Fibroblast of skin of right quadriceps (primary cell): ENCODE results near the gene KRT74.
A peak's percentile ranks its signal among the peaks of the same experiment; 100 is the strongest.

Experiments
- DNase-seq: peaks from one replicate; pipeline ENCODE4 v3.0.0-alpha.2; 2013

KRT74 gene

DNA sequence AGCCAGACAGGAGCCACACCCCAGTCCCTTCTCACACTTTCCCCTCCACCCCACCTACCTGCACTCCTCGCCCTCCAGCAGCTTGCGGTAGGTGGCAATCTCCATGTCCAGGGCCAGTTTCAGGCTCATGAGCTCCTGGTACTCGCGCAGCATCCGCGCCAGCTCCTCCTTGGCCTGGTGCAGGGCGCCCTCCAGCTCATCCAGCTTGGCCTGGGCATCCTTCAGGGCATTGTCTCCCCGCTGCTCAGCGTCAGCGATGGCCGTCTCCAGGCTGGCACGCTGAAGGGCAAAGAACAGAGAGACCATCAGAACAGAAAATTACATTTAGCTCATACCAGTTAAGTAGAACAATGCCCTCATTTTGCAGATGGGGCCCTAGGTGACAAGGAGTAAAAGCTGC is 5.5 kb downstream of the KRT74 start:
- no peak for DNase-seq

DNA sequence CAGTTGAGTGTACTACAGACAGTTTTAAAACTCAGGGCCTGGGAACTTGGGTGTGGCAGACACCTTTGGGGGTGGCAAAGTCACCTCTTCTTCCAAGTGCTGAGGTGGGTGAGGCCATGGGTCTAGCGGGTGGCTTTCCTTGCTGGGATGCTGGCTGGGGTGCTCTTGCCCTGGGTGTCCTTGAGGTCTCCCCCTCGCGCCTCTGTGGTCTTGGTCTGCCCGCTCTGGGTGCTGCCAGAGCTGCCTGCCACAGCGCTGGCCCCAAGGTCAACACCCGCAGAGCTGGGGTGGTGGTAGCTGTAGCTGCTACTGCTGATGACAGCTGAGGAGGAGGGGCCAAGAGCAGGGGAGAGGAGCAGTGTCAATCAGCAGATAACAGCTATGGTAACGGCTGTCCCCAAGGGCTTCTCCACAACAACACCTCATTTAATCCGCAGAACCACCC is 6.8 kb downstream of the KRT74 start:
- DNase-seq = no peak

DNA sequence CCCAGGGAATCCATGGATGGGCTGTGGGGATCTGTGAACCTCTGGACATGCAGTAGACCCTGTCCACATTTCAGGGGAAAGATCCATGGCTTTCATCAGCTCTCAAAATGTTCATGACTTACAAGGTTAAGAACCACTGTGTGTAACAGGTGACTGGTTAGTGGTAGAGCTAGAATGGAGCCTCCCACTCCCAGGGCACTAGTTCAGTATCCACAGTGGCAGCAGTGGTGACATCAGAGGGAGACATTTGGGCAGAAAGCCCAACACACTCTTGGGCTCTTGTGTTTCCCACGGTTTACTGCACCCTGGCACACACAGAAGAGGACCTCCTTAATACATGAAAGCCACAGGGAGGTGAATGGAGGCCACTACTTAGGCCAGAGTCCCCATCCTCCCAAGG is 9.1 kb downstream of the KRT74 start:
- DNase-seq = no peak

DNA sequence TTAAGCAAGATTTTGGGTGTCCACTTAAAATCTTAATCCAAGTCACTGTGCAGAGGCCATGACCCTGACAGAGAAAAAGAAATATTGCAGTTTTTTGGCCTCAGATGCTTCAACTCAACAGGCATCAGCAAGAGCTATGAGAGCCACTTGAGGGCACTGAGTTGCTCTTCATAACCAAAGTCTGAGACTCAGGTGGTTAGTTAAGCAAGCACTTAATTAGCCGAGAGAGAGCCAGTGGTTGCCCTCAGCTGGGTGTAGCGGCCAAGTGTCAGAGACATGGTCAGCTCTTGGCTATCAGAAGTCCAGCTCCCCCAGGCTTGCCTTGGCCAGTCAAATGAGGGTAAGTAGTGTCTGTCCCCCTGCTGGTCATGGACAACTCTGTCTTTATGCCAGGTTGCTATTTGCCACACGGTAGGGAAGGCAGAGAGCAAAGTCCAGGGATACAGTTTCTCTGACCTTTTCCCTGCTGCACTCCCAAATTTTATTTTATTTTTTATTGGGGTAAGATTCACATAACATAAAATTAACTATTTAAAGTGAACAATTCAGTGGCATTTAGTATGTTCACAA is 11.7 kb downstream of the KRT74 start:
- no peak for DNase-seq

GRCh38 chr12:52559979-52560378 is 13.7 kb downstream of the KRT74 start:
- no peak for DNase-seq

DNA sequence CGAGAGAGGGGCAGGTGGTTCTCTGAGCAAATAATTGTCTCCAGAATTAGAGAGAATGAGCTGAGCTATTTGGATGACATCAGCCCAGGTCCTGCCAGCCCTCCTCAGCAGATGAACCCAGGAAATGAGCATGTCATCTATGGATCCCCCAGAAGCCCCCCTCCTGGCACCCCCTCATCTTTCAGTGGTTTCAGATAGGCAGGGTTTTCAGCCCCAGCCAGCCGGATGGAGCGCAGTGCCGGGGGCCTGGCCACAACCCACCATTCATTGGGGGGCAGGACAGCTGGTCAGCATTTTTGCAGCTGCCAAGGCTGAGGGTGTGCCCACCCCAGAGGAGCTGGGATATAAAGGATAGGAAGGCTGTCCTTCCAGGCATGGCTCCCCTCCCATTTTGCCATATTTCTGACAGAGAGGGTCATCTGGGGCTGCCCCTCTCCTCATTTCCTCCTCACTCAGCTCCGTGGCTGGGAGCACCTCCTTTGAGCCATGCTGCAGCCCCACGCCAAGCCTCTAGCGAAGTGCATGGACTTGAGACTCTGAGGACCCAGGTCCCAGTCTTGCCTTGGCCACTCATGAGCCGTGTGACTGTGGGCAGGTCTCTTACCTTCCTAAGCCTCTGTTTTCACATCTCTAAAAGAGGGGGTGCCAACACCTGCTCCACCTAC is 14.7 kb downstream of the KRT74 start:
- DNase-seq = no peak

- DNase-seq = no peak
These were observed 16.2 kb downstream of the KRT74 start for GRCh38 chr12:52557476-52557875.

DNA sequence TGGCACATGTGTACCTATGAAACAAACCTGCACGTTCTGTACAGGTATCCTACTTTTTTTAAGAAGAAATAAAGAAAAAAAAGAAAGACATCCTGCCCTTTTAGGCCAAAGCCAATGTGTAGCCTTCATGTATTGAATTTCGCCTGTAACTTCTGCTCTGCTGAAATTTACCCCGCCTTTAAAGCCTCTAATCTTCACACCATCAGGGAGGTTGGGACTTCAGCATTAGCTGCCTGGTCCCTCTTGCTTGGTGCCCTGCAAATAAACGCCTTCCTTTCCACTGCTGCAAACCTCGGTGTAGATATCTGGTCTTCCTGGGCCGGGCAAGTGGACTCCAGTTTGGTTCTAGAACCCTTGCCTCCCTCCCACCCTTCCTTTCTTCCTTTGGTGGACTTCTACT is 18.1 kb downstream of the KRT74 start:
- no peak for DNase-seq

- DNase-seq = no peak
These were observed 20.9 kb downstream of the KRT74 start, which contains the start of gene KRT71 for GRCh38 chr12:52552681-52553195. Gene KRT71, minus strand, starts transcription at chr12:52553145. Its CDS starts 68 bp downstream, at chr12:52553077.

DNA sequence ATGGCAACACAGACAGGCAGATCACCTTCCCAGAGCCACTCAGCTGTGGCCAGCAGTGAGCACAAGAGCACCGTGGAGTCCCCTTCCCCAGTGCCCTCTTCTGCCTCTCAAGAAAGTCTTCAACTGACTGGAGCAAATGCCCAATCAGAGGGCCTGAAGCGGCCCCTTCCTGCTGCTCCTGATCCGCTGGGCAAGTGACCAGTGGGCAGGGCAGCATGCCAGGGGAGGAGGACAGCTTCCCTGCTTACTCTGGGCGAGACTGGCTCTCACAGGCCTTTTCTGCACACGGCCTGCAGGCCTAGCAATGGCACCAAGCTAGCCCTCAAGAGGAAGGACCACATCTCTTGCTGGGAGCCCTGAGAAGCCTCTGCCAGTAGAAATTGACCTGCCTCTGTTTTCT is 21.6 kb downstream of the KRT74 start:
- no peak for DNase-seq

- no peak for DNase-seq
These were observed 22.3 kb downstream of the KRT74 start for GRCh38 chr12:52551216-52551865.

GRCh38 chr12:52546126-52546525 is 27.5 kb downstream of the KRT74 start:
- no peak for DNase-seq

DNA sequence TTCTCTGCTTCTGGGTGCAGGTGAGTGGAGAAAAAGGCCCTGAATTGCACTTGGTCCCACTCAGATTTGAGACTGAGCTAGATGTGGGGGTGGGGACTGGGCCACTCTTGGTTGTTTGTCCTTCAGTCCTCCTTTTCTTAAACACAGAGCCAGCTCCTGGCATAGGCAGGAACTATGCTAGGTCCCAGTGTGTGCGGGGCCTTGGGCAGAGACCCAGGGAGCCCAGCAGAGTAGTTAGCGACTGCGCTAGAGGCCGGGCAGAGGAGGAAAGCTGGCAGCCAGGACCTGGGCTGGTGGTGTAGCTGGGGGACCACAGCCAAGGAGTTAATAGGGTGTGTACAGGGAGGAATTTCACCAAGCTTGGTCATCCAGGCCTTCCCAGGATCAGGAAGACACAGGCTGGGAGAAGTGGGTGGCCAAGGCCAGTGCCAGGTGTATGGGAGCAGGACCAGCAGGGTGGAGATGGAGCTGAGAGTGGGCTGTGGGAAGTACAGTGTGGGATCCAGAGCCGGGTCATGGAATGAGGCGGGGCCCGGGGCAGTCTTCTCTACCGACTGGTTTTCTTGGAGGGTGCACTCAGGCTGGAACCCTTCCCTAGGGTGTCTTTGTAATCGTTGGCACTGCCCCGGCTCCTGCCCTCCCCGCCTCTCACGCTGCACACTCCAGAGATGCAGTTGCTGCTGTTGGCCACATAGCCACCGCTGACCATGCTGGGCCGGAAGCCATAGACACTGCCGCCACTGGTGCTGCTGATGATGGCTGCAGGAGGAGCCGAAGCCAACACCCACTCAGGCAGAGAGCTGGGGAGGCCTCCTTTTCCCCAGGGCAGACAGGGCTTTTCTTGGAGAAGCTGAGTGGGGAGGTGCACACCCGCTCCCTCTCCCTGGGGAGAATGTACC is 29.4 kb downstream of the KRT74 start:
- no peak for DNase-seq

GRCh38 chr12:52542785-52543318 is 30.8 kb downstream of the KRT74 start:
- DNase-seq = no peak

DNA sequence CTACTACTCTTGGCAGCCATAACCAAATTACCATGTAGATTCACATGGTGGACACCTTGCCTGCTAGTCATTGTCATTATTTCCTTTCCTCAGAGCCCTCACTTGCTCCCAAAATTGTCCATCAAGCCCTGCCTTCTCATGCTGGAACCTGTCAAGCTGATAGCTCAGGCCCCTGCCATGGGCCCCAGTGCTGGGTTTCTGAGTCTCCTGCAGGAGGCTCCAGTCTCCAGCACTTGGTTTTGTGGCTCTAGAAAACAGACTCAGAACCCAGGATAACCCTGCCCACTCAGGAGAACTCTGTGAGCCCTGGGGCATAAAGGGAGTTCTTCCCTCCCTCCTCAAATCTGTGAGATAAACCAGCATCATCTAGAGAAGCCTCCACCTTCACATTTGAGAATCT is 31.5 kb downstream of the KRT74 start:
- no peak for DNase-seq

GRCh38 chr12:52541709-52542108 is 31.9 kb downstream of the KRT74 start:
- DNase-seq = no peak

DNA sequence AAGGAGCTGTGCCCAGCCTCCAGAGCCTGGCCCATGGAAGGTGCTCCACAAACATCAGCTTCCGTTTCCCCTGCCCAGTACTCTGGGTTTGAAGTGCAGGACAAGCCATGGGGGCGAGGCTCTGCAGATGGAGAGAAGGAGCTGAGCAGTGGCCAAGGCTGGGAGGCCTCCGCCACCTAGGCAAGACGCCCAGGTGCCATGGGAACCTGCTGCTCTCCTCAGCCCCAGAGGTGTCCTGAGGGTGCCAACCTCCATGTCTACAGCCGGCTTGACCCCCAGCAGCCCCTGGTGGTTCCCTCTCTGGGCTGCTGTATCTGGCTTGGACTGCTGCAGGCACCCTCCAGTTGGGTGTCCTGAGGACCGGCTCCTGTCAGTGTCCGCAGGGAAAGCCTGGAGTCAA is 33.1 kb downstream of the KRT74 start:
- no peak for DNase-seq

DNA sequence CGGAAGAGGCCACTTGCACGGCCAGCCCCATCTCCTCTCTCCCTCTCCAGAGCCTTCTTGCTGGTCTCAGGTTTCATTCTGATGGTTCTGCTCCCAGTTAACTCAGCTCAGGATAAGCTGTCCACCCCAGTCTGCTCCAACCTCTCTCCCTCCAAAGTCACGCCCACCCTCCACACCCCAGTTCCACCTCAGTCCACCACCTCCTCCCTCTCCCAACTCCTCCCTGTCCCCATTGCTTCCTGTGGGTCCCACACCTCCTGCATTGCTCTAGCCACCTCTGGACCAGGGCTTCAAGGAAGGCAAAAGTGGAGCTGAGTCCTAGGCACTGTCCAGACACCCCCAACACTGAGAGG is 33.8 kb downstream of the KRT74 start:
- no peak for DNase-seq

DNA sequence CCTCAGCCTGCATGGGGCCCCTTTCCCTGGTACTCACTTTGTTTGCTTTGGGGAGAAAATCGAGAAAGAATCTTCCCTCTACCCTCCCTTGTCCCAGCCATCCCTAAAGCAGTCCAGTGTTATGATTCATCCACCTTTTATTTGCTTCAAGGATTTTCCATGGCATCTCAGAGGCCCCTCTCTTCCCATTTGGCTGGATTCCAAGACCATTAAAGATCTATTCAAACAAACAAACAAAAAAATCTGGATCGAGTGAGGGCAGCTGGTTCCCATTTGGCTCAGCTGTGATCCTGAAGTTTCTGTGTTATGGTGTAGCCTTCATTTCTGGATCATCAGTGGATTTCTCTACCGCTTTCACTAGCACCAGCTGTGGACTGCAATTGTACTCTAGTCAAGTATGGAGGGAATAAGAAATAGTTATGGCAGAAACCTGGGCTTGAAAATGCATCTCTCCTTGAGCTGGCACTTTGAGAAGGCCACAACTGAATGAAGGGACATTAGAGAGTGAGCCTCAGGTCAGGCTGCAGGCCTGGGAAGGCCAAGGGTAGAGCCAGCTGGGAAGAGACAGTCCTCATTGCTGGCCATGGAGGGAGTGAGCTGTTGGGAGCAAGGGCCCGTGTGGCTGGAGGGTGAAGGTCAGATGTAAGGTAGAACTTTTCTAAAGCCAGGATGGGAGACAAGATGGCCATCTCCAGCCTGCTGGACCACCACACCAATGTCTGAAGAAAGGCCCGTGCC is 34.4 kb downstream of the KRT74 start:
- DNase-seq = peak; percentile 92

- DNase-seq = no peak
These were observed 36.5 kb downstream of the KRT74 start for GRCh38 chr12:52537101-52537500.

GRCh38 chr12:52535574-52535973 is 38.1 kb downstream of the KRT74 start:
- DNase-seq = no peak

- no peak for DNase-seq
These were observed 39.2 kb downstream of the KRT74 start for GRCh38 chr12:52534482-52534881.
